ENCODE data around the gene MINDY4B.
A peak's percentile ranks its signal among the peaks of the same experiment; 100 is the strongest.

The MINDY4B gene

GRCh38 chr3:150905339-150905738, at the start of gene MINDY4B:
Gene MINDY4B (minus strand): TSS chr3:150905439. CDS start chr3:150905439, 0 bp downstream.
- DNase-seq = no peak

GRCh38 chr3:150951923-150952322, 46.7 kb upstream of the MINDY4B start:
- DNase-seq = no peak

GRCh38 chr3:150945226-150946032, 40.2 kb upstream of the MINDY4B start:
- DNase-seq = peak; percentile 10

- DNase-seq = no peak
These were observed 37.0 kb upstream of the MINDY4B start for GRCh38 chr3:150942221-150942620.

GRCh38 chr3:150936693-150937092, 31.5 kb upstream of the MINDY4B start:
- DNase-seq = no peak

- DNase-seq = no peak
These were observed 28.3 kb upstream of the MINDY4B start for GRCh38 chr3:150933473-150933995.

GRCh38 chr3:150931745-150932144, 26.5 kb upstream of the MINDY4B start:
- no peak for DNase-seq

GRCh38 chr3:150930839-150931238, 25.6 kb upstream of the MINDY4B start:
- no peak for DNase-seq

GRCh38 chr3:150928234-150928633, 23.0 kb upstream of the MINDY4B start:
- DNase-seq = no peak

GRCh38 chr3:150926328-150926727, 21.1 kb upstream of the MINDY4B start:
- DNase-seq = no peak

GRCh38 chr3:150925751-150926201, 20.5 kb upstream of the MINDY4B start:
- peak; percentile 75 for DNase-seq

- DNase-seq = no peak
These were observed 17.4 kb upstream of the MINDY4B start for GRCh38 chr3:150922611-150923010.

GRCh38 chr3:150921209-150921608, 16.0 kb upstream of the MINDY4B start:
- DNase-seq = no peak

GRCh38 chr3:150920236-150920635, 15.0 kb upstream of the MINDY4B start:
- no peak for DNase-seq

GRCh38 chr3:150917951-150918350, 12.7 kb upstream of the MINDY4B start:
- no peak for DNase-seq

GRCh38 chr3:150913133-150913922, 8.1 kb upstream of the MINDY4B start:
- DNase-seq = no peak

- no peak for DNase-seq
These were observed 7.3 kb upstream of the MINDY4B start for GRCh38 chr3:150912501-150912900.

- peak; percentile 12 for DNase-seq
These were observed 6.5 kb upstream of the MINDY4B start for GRCh38 chr3:150911771-150912170.

- DNase-seq = no peak
These were observed 1.2 kb upstream of the MINDY4B start for GRCh38 chr3:150906461-150906860.

- DNase-seq = no peak
These were observed 507 bp upstream of the MINDY4B start for GRCh38 chr3:150905746-150906145.

GRCh38 chr3:150902988-150903387, 2.3 kb downstream of the MINDY4B start:
- peak; percentile 49 for DNase-seq

- no peak for DNase-seq
These were observed 3.4 kb downstream of the MINDY4B start for GRCh38 chr3:150901793-150902192.

- DNase-seq = peak; percentile 80
These were observed 6.1 kb downstream of the MINDY4B start for GRCh38 chr3:150899141-150899540.

All from hematopoietic multipotent progenitor cell treated with erythropoietin and hydrocortisone succinate and interleukin-3 and kit ligand, for 4 days (in vitro differentiated cells).